ENCODE results near the gene FGD2. TPM values are rescaled to one million over a fixed set of nuclear protein-coding genes. Genes with fewer than 3 reads are reported as not detected.

Gene FGD2
- total RNA-seq, 1 experiment from 2014 or later, result 0.13 TPM

GRCh38 chr6:37038292-37039198, 33.1 kb downstream of the FGD2 start:
- H3K18ac ChIP-seq (ENCODE audit: insufficient read length, low read depth, low read length), result no peak overlapping the region
- no peak overlapping the region for H2BK15ac ChIP-seq (ENCODE audit: low read depth, low read length)
- no peak overlapping the region for H3K23ac ChIP-seq (ENCODE audit: insufficient read length, low read depth, low read length)
- no CpG with 5 or more reads among the region's 13 CpGs for WGBS (ENCODE audit: extremely low coverage, insufficient read length, low lambda C conversion rate)
- H3K4ac ChIP-seq (ENCODE audit: low read depth, low read length), result no peak overlapping the region
- Mint-ChIP-seq H3K4me3 (no peak overlapping the region), H3K9me3 (0 out of 5 replicates have a peak, but pooled peaks cover 0 to 3% of the 10 kb centered on the region in 2 experiments), H3K4me1 (peaks cover 5 to 10% of the 10 kb centered on the region in 2 experiments), H3K27me3 (ENCODE audit: low read depth) (no peaks in the 10 kb centered on the region), H3K36me3 (ENCODE audit: insufficient read depth in 1 of 3, low read depth in 3 of 3) (peaks cover 0 to 4% (median 0%) of the 10 kb centered on the region in 3 experiments; a peak in 1 of 7 replicates), H3K27ac (peak overlapping the region in 2 of 3 experiments; percentile 11 to 61; a peak in 3 of 7 replicates)
- H3K9ac ChIP-seq (ENCODE audit: extremely low read depth, insufficient read length, low read length), result no peak overlapping the region
- H3K27me3 ChIP-seq (ENCODE audit: insufficient read depth, low read length), result no peaks in the 10 kb centered on the region
- H2AK5ac ChIP-seq (ENCODE audit: insufficient read length, low read length), result no peak overlapping the region
- no peak overlapping the region for H2BK20ac ChIP-seq (ENCODE audit: low read depth, low read length, poor library complexity, severe bottlenecking)
- no peak overlapping the region for H2BK12ac ChIP-seq (ENCODE audit: insufficient read length, low read depth, low read length)
- no peak overlapping the region for H4K8ac ChIP-seq (replicated peaks; ENCODE audit: insufficient read length, low read depth, low read length)
- H4K5ac ChIP-seq (ENCODE audit: insufficient read length, low read depth, low read length), result no peak overlapping the region
- H3K56ac ChIP-seq (ENCODE audit: insufficient read length, low read depth, low read length), result no peak overlapping the region
- peak overlapping the region; percentile 32 for H2AFZ ChIP-seq (ENCODE audit: low read length)
- H2BK5ac ChIP-seq (ENCODE audit: insufficient read length, low read length), result no peak overlapping the region
- no peaks in the 10 kb centered on the region for H3K79me2 ChIP-seq (ENCODE audit: insufficient read depth, low read length)
- no peak overlapping the region for H3T11ph ChIP-seq (ENCODE audit: low read length)
- TF ChIP-seq CTCF (conservative IDR thresholded peaks at IDR 0.05), result no peak
- no peaks in the 10 kb centered on the region for H4K20me1 ChIP-seq (ENCODE audit: control insufficient read depth, insufficient read depth, insufficient read length)
- H3K27ac ChIP-seq (ENCODE audit: insufficient read length, low read depth, low read length), result no peak overlapping the region
- no peaks in the 10 kb centered on the region for H3K79me1 ChIP-seq (ENCODE audit: insufficient read depth, low read depth, low read length, poor library complexity, severe bottlenecking)
- H3K9me3 ChIP-seq (ENCODE audit: control insufficient read depth, low read depth, low read length), result no peaks in the 10 kb centered on the region
- no peak overlapping the region for H2BK120ac ChIP-seq (ENCODE audit: low read depth, low read length, poor library complexity, severe bottlenecking)
- no peak for DNase-seq
- H3K4me1 ChIP-seq (ENCODE audit: insufficient read depth, low read length), result no peaks in the 10 kb centered on the region
- H3K4me2 ChIP-seq (ENCODE audit: insufficient read depth, insufficient read length, low read length), result no peak overlapping the region
- no peak overlapping the region for H4K91ac ChIP-seq (ENCODE audit: insufficient read length, low read depth, low read length)
- H3K23me2 ChIP-seq (ENCODE audit: insufficient read length, low read depth, low read length, poor library complexity, severe bottlenecking), result no peaks in the 10 kb centered on the region
- no peak overlapping the region for H3K14ac ChIP-seq (ENCODE audit: insufficient read depth, low read length)
